ENCODE results near the gene KRT40.
A peak's percentile ranks its signal among the peaks of the same experiment; 100 is the strongest.

Gene KRT40

DNA sequence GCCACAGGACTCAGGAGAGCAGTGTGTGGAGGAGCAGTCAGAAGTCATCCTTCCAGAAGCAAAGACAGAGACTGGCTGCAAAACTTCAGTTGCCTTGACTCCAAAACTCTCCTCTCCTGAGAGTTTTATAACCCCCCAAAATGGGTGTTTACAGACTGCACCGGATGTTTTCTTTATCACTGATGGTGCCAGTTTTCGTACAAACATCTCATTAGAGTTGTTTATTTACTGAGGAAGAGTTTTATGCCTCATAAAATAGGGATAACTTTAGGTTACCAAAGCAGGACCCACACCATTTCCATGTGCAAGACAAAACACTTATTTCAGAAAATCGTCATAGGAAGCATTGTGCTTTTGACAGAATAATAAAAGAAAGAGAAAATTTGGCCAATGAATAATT lies at the start of gene KRT40:
KRT40 (minus strand) TSS at position 101 of the 400 bp plus-strand sequence; CDS start at position 48, 53 bp downstream.
- Histone ChIP-seq H3K36me3 (ENCODE audit: insufficient read depth, low read length) (no peaks in the 10 kb centered on the region), H3K4me1 (ENCODE audit: control insufficient read depth, insufficient read depth, low read length, unreplicated experiment) (no peaks in the 10 kb centered on the region), H3K27ac (ENCODE audit: low read depth, low read length) (no peak within 1 kb of the TSS), H2AFZ (ENCODE audit: low read length, unreplicated experiment) (no peak within 1 kb of the TSS), H3K4me3 (ENCODE audit: low read depth, low read length) (no peak within 1 kb of the TSS), H3K79me2 (ENCODE audit: control insufficient read depth, insufficient read depth, low read length, unreplicated experiment) (no peaks in the 10 kb centered on the region), H3K27me3 (ENCODE audit: insufficient read depth, low read length) (no peaks in the 10 kb centered on the region)

DNA sequence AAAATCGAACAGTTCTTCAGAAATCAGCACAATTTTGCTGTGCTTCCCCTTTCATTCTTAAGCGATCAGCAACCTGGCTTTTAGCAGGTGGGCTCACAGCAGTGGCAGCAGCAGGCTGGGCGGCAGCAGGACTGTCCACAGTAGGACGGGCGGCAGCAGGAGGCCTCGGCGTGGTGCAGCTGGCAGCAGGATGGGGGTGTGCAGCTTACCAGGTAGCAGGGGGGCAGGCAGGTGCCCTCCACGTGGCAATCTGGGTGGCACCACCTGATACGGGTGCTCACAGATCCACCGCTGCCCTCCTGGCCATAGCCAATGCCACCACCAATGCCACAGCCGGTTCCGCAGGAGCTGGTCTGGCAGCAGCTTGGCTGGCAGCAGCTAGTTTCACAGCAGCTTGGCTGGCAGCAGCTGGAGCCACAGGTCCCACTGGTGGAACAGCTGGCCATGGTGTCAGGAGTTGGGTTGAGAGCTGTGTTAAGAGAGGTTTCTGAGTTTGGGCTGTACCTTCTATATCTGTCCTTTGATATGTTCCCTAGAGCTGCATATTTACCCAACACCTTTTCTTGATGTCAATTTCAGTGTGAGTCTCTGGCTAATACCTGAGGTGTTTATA lies 45.6 kb upstream of the KRT40 start, which contains the start of gene KRTAP1-4:
KRTAP1-4 (minus strand) TSS at position 563 of the 613 bp plus-strand sequence; CDS start at position 446, 117 bp downstream.
- H3K4me1 ChIP-seq (ENCODE audit: control insufficient read depth, insufficient read depth, low read length, unreplicated experiment), result peaks cover 20% of the 10 kb centered on the region
- H3K79me2 ChIP-seq (ENCODE audit: control insufficient read depth, insufficient read depth, low read length, unreplicated experiment), result no peaks in the 10 kb centered on the region
- H3K4me3 ChIP-seq (ENCODE audit: low read depth, low read length), result no peak within 1 kb of the TSS
- H3K27me3 ChIP-seq (ENCODE audit: insufficient read depth, low read length), result no peaks in the 10 kb centered on the region
- no peaks in the 10 kb centered on the region for H3K36me3 ChIP-seq (ENCODE audit: insufficient read depth, low read length)
- no peak within 1 kb of the TSS for H3K27ac ChIP-seq (ENCODE audit: low read depth, low read length)
- H2AFZ ChIP-seq (ENCODE audit: low read length, unreplicated experiment), result no peak within 1 kb of the TSS

DNA sequence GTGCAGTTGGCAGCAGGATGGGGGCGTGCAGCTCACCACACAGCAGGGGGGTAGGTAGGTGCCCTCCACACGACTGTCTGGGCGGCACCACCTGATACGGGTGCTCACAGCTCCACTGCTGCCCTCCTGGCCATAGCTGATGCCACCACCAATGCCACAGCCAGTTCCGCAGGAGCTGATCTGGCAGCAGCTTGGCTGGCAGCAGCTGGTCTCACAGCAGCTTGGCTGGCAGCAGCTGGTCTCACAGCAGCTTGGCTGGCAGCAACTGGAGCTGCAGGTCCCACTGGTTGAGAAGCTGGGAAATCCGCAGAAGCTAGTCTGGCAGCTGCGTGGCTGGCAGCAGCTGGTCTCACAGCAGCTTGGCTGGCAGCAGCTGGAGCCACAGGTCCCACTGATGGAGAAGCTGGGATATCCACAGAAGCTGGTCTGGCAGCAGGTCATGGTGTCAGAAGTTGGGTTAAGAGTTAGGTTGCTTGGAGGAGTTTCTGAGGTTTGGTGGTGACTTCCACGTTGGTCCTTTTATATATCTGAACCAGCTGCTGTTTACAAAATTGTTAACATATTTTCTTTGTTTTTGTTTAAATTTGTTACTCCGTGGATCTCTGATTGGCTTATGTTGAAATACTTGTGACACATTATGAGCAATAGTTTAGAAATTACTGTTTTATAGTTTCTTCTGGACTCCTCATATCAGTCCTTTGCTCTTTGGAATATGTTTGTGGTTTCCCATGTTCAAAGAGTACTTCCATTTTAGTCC lies 42.8 kb upstream of the KRT40 start, which contains the start of gene KRTAP1-5:
KRTAP1-5 (minus strand) TSS at position 494 of the 757 bp plus-strand sequence; CDS start at position 441, 53 bp downstream.
- Histone ChIP-seq H3K4me3 (ENCODE audit: low read depth, low read length) (no peak within 1 kb of the TSS), H3K27me3 (ENCODE audit: insufficient read depth, low read length) (no peaks in the 10 kb centered on the region), H3K36me3 (ENCODE audit: insufficient read depth, low read length) (no peaks in the 10 kb centered on the region), H3K27ac (ENCODE audit: low read depth, low read length) (peak within 1 kb of the TSS; percentile 55), H2AFZ (ENCODE audit: low read length, unreplicated experiment) (peak within 1 kb of the TSS; percentile 57), H3K79me2 (ENCODE audit: control insufficient read depth, insufficient read depth, low read length, unreplicated experiment) (no peaks in the 10 kb centered on the region), H3K4me1 (ENCODE audit: control insufficient read depth, insufficient read depth, low read length, unreplicated experiment) (peaks cover 24% of the 10 kb centered on the region)

DNA sequence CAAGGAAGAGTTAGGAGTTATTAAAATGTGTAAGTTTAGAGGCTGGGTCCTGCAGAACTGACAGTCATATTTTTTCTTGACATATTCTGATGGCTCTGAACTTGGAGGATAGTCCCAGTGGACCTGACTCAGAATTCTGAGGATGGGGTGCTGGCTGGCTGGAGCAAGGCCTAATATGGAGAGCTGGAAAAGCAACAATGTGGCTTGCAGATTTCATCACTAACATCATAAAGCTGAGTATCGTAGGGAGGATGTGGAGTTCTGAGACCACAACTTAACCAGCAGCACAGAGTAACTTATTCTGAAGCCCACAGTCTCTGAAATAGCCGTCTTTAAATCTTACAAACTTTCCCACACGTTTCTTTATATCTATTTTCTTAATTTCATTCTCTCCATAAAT lies 40.6 kb upstream of the KRT40 start:
- Histone ChIP-seq H3K27me3 (ENCODE audit: insufficient read depth, low read length) (no peaks in the 10 kb centered on the region), H3K36me3 (ENCODE audit: insufficient read depth, low read length) (no peaks in the 10 kb centered on the region), H3K4me1 (ENCODE audit: control insufficient read depth, insufficient read depth, low read length, unreplicated experiment) (peaks cover 24% of the 10 kb centered on the region), H3K27ac (ENCODE audit: low read depth, low read length) (no peak overlapping the region), H3K79me2 (ENCODE audit: control insufficient read depth, insufficient read depth, low read length, unreplicated experiment) (no peaks in the 10 kb centered on the region), H2AFZ (ENCODE audit: low read length, unreplicated experiment) (peak overlapping the region; percentile 22), H3K4me3 (ENCODE audit: low read depth, low read length) (no peak overlapping the region)

DNA sequence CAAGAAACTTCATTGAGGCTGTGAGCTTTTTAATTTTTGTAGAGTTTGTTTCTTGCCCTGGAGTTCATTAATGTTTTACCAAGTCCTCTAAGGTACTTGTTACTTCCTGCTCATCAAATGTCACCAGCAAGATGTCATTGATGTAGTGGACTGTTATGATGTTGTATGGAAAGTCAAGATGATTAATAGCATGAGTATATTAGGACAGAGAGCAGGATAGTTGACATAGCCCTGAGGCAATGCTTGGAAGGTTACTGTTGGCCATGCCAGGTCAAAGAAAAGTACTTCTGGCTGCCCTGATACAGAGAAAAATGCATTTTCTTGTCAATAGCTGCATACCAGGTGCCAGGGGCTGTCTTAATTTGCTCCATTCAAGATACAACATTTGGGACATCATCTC lies 36.2 kb upstream of the KRT40 start:
- H3K79me2 ChIP-seq (ENCODE audit: control insufficient read depth, insufficient read depth, low read length, unreplicated experiment), result no peaks in the 10 kb centered on the region
- no peak overlapping the region for H2AFZ ChIP-seq (ENCODE audit: low read length, unreplicated experiment)
- no peak overlapping the region for H3K4me3 ChIP-seq (ENCODE audit: low read depth, low read length)
- H3K27me3 ChIP-seq (ENCODE audit: insufficient read depth, low read length), result no peaks in the 10 kb centered on the region
- peaks cover 8% of the 10 kb centered on the region for H3K4me1 ChIP-seq (ENCODE audit: control insufficient read depth, insufficient read depth, low read length, unreplicated experiment)
- H3K36me3 ChIP-seq (ENCODE audit: insufficient read depth, low read length), result no peaks in the 10 kb centered on the region
- H3K27ac ChIP-seq (ENCODE audit: low read depth, low read length), result no peak overlapping the region

DNA sequence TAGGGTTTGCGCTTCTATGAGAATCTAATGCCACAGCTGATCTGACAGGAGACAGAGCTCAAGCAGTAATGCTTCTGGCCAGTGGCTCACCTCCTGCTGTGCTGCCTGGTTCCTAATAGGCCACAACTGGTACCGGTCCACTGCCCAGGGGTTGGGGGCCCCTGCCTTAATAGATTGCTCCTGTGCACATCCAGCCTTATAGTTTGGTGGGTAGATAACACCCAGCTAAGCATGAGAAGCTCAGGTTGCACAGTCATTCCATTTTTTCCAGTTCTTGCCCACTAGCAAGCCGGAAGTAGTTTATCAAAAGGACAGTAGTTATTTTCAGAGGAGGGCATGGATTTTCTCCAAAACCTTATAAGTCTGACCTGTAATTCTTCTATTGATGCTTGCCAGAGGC lies 35.3 kb upstream of the KRT40 start:
- Histone ChIP-seq H3K36me3 (ENCODE audit: insufficient read depth, low read length) (no peaks in the 10 kb centered on the region), H3K4me3 (ENCODE audit: low read depth, low read length) (no peak overlapping the region), H3K27me3 (ENCODE audit: insufficient read depth, low read length) (no peaks in the 10 kb centered on the region), H3K27ac (ENCODE audit: low read depth, low read length) (no peak overlapping the region), H3K79me2 (ENCODE audit: control insufficient read depth, insufficient read depth, low read length, unreplicated experiment) (no peaks in the 10 kb centered on the region), H2AFZ (ENCODE audit: low read length, unreplicated experiment) (no peak overlapping the region), H3K4me1 (ENCODE audit: control insufficient read depth, insufficient read depth, low read length, unreplicated experiment) (peaks cover 1% of the 10 kb centered on the region)

DNA sequence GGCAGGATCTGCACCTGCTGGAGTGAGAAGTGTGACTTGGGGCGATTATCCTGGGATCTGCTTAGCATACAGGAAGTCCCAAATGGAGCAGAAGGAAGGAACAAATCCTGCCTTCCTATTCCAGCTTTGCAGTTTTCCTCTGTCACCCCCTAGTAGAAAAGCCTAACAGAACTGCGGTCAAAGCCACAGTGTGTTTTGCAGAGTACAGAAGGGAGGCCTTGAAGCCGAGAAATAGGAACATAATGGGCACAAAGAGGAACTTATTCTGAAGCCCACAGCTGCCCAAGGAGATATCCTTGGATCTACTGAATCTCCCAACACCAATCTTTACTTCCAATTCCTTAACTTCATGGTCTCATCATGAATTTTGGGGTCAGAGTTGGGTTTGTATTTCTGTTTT lies 34.4 kb upstream of the KRT40 start:
- no peak overlapping the region for H2AFZ ChIP-seq (ENCODE audit: low read length, unreplicated experiment)

DNA sequence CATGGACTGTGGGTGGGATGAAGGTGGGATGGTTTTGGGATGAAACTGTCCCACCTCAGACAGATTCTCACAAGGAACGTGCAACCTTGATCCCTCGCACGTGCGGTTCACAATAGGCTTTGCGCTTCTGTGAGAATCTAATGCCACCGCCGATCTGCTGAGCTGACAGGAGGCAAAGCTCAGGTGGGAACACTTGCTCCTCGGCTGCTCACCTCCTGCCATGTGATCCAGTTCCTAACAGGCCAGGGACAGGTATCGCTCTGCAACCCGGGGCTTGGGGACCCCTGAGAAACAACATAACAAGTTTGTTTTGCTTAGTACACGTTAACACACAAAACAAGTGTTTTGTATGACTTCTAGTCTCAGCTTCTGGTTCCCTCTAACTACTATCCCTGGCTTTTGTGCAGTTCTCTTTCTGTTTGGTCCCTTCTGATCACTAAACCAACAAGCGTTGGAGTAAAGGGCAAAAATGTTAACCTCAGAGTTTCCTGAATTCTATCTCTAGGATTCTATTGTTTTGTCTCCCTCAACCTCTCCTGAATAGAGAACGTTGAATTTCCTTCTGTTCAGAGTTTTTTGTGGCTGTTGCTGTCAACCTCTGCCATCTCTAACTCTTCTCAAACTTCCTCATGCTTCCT lies 32.6 kb upstream of the KRT40 start:
- no peak overlapping the region for H3K27ac ChIP-seq (ENCODE audit: low read depth, low read length)
- H3K4me3 ChIP-seq (ENCODE audit: low read depth, low read length), result no peak overlapping the region
- H3K36me3 ChIP-seq (ENCODE audit: insufficient read depth, low read length), result no peaks in the 10 kb centered on the region
- no peak overlapping the region for H2AFZ ChIP-seq (ENCODE audit: low read length, unreplicated experiment)
- no peaks in the 10 kb centered on the region for H3K27me3 ChIP-seq (ENCODE audit: insufficient read depth, low read length)
- no peaks in the 10 kb centered on the region for H3K4me1 ChIP-seq (ENCODE audit: control insufficient read depth, insufficient read depth, low read length, unreplicated experiment)
- no peaks in the 10 kb centered on the region for H3K79me2 ChIP-seq (ENCODE audit: control insufficient read depth, insufficient read depth, low read length, unreplicated experiment)

More for the DNA sequence above, 34.4 kb upstream of the KRT40 start:
- Histone ChIP-seq H3K36me3 (ENCODE audit: insufficient read depth, low read length) (no peaks in the 10 kb centered on the region), H3K4me1 (ENCODE audit: control insufficient read depth, insufficient read depth, low read length, unreplicated experiment) (no peaks in the 10 kb centered on the region), H3K27ac (ENCODE audit: low read depth, low read length) (no peak overlapping the region), H3K4me3 (ENCODE audit: low read depth, low read length) (no peak overlapping the region), H3K79me2 (ENCODE audit: control insufficient read depth, insufficient read depth, low read length, unreplicated experiment) (no peaks in the 10 kb centered on the region), H3K27me3 (ENCODE audit: insufficient read depth, low read length) (no peaks in the 10 kb centered on the region)

DNA sequence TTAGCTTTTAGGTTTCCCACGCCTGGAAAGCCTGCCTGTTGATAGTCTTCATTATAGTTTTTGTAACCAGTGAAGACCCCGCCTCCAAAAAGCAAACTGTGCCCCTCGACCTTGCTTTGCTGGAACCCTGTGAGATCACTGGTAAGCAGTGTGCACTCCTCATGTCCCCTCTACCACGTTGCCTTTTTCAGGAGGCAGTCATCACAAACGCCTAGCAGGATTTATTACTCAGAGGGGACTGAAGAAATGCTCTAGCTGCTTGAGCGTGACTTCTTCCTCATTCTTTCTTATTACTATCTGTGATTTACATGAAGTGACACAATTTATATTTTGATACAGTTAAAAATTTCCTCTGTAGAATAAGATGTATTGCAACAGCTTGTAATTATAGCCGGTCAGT lies 31.3 kb upstream of the KRT40 start:
- H3K4me3 ChIP-seq (ENCODE audit: low read depth, low read length), result no peak overlapping the region
- no peak overlapping the region for H2AFZ ChIP-seq (ENCODE audit: low read length, unreplicated experiment)
- H3K27ac ChIP-seq (ENCODE audit: low read depth, low read length), result no peak overlapping the region
- no peaks in the 10 kb centered on the region for H3K27me3 ChIP-seq (ENCODE audit: insufficient read depth, low read length)
- H3K4me1 ChIP-seq (ENCODE audit: control insufficient read depth, insufficient read depth, low read length, unreplicated experiment), result no peaks in the 10 kb centered on the region
- H3K79me2 ChIP-seq (ENCODE audit: control insufficient read depth, insufficient read depth, low read length, unreplicated experiment), result no peaks in the 10 kb centered on the region
- no peaks in the 10 kb centered on the region for H3K36me3 ChIP-seq (ENCODE audit: insufficient read depth, low read length)

DNA sequence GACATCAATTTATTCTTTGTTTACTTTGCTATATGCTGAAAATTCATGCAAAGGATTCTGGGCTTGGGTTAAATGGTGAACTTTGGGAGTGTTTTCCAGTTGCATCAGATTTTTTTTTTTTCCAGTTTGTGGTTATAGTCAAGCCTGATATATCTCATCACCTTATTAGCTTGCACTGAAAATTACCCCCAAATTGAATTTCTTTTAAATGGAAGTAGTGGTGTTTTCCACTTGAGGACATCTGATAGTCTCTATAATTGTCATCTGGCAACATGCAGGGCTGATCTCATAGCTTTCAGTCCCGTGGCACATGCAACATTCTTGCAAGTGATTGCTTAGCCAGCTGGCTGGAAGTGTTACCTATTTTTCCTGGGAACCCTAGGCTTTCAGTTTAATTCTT lies 29.5 kb upstream of the KRT40 start:
- H3K27ac ChIP-seq (ENCODE audit: low read depth, low read length), result no peak overlapping the region

More for the DNA sequence above, 29.5 kb upstream of the KRT40 start:
- no peak overlapping the region for H3K4me3 ChIP-seq (ENCODE audit: low read depth, low read length)
- H3K27me3 ChIP-seq (ENCODE audit: insufficient read depth, low read length), result no peaks in the 10 kb centered on the region
- no peaks in the 10 kb centered on the region for H3K4me1 ChIP-seq (ENCODE audit: control insufficient read depth, insufficient read depth, low read length, unreplicated experiment)
- H3K36me3 ChIP-seq (ENCODE audit: insufficient read depth, low read length), result no peaks in the 10 kb centered on the region
- no peak overlapping the region for H2AFZ ChIP-seq (ENCODE audit: low read length, unreplicated experiment)
- H3K79me2 ChIP-seq (ENCODE audit: control insufficient read depth, insufficient read depth, low read length, unreplicated experiment), result no peaks in the 10 kb centered on the region

Data from ACC112 (cell line).